ENCODE measurements around the gene SYT14. TPM values are rescaled to one million over a fixed set of nuclear protein-coding genes. Genes with fewer than 3 reads are reported as not detected.
"Not testable (repeated sequence)": the region's sequence is repeated elsewhere in the genome, so short reads cannot be mapped to it uniquely, and the experiment has no call there.

SYT14 gene
- total RNA-seq, 1 donor from 2014 or later, result 1.8 TPM

GRCh38 chr1:210024282-210024681 is 86.3 kb downstream of the SYT14 start:
- no peak for DNase-seq (ENCODE audit: extremely low read depth, low read depth, low spot score)

GRCh38 chr1:210024996-210025395 is 87.0 kb downstream of the SYT14 start:
- no peak for DNase-seq (ENCODE audit: extremely low read depth, low read depth, low spot score)

- no peak for DNase-seq (ENCODE audit: extremely low read depth, low read depth, low spot score)
Observed at GRCh38 chr1:210025870-210026269, 87.9 kb downstream of the SYT14 start.

- DNase-seq (ENCODE audit: extremely low read depth, low read depth, low spot score), result no peak
Observed at GRCh38 chr1:210027994-210028393, 90.0 kb downstream of the SYT14 start.

- DNase-seq (ENCODE audit: extremely low read depth, low read depth, low spot score), result no peak
Observed at GRCh38 chr1:210031473-210031872, 93.5 kb downstream of the SYT14 start.

GRCh38 chr1:210043058-210043457 is 105.0 kb downstream of the SYT14 start:
- no peak for DNase-seq (ENCODE audit: extremely low read depth, low read depth, low spot score)

GRCh38 chr1:210049616-210050015 is 111.6 kb downstream of the SYT14 start:
- DNase-seq (ENCODE audit: extremely low read depth, low read depth, low spot score), result no peak

- not testable (repeated sequence) for DNase-seq (ENCODE audit: extremely low read depth, low read depth, low spot score)
Observed at GRCh38 chr1:210050491-210050890, 112.5 kb downstream of the SYT14 start.

- DNase-seq (ENCODE audit: extremely low read depth, low read depth, low spot score), result no peak
Observed at GRCh38 chr1:210053126-210053525, 115.1 kb downstream of the SYT14 start.

GRCh38 chr1:210057593-210057992 is 119.6 kb downstream of the SYT14 start:
- DNase-seq (ENCODE audit: extremely low read depth, low read depth, low spot score), result no peak

GRCh38 chr1:210061992-210062391 is 124.0 kb downstream of the SYT14 start:
- no peak for DNase-seq (ENCODE audit: extremely low read depth, low read depth, low spot score)

- DNase-seq (ENCODE audit: extremely low read depth, low read depth, low spot score), result no peak
Observed at GRCh38 chr1:210070531-210070930, 132.5 kb downstream of the SYT14 start.

- DNase-seq (ENCODE audit: extremely low read depth, low read depth, low spot score), result no peak
Observed at GRCh38 chr1:210072129-210072528, 134.1 kb downstream of the SYT14 start.

- no peak for DNase-seq (ENCODE audit: extremely low read depth, low read depth, low spot score)
Observed at GRCh38 chr1:210072896-210073504, 135.0 kb downstream of the SYT14 start.

- no peak for DNase-seq (ENCODE audit: extremely low read depth, low read depth, low spot score)
Observed at GRCh38 chr1:210074904-210075303, 136.9 kb downstream of the SYT14 start.

- DNase-seq (ENCODE audit: extremely low read depth, low read depth, low spot score), result no peak
Observed at GRCh38 chr1:210076620-210077019, 138.6 kb downstream of the SYT14 start.

- DNase-seq (ENCODE audit: extremely low read depth, low read depth, low spot score), result no peak
Observed at GRCh38 chr1:210081494-210081893, 143.5 kb downstream of the SYT14 start.

- no peak for DNase-seq (ENCODE audit: extremely low read depth, low read depth, low spot score)
Observed at GRCh38 chr1:210085359-210085758, 147.3 kb downstream of the SYT14 start.

- DNase-seq (ENCODE audit: extremely low read depth, low read depth, low spot score), result no peak
Observed at GRCh38 chr1:210087058-210087457, 149.0 kb downstream of the SYT14 start.

- DNase-seq (ENCODE audit: extremely low read depth, low read depth, low spot score), result no peak
Observed at GRCh38 chr1:210089855-210090254, 151.8 kb downstream of the SYT14 start.

GRCh38 chr1:210092366-210092765 is 154.3 kb downstream of the SYT14 start:
- no peak for DNase-seq (ENCODE audit: extremely low read depth, low read depth, low spot score)

- no peak for DNase-seq (ENCODE audit: extremely low read depth, low read depth, low spot score)
Observed at GRCh38 chr1:210093461-210093860, 155.4 kb downstream of the SYT14 start.

GRCh38 chr1:210098356-210098755 is 160.3 kb downstream of the SYT14 start:
- no peak for DNase-seq (ENCODE audit: extremely low read depth, low read depth, low spot score)
